Uterus (tissue), 4 donors: ENCODE results near the gene PRKAG2. TPM values are rescaled to one million over a fixed set of nuclear protein-coding genes. Genes with fewer than 3 reads are reported as not detected.

ENCODE experiments used
- DNase-seq, 2 donors: peaks; one replicate each; pipeline ENCODE4 v3.0.0-alpha.2; 2019 to 2020
- H3K27ac ChIP-seq, 2 donors: fragments of 200-600 bp; sonication (generic); 1 replicate in 1 of 2; 2 replicates in 1 of 2; pipeline ENCODE4 v1.5.1; 2016 to 2018
- H3K27me3 ChIP-seq, 2 donors: fragments of 200-600 bp; sonication (generic); one replicate each; pipeline ENCODE4 v1.5.1; 2018 to 2019; ENCODE audit warnings: control low read depth in 1 of 2
- H3K36me3 ChIP-seq, 2 donors: fragments of 200-600 bp; sonication (generic); one replicate each; pipeline ENCODE4 v1.5.1; 2019; ENCODE audit warnings: control low read depth in 1 of 2
- H3K4me1 ChIP-seq, 2 donors: fragments of 200-600 bp; sonication (generic); one replicate each; pipeline ENCODE4 v1.5.1; 2018 to 2019; ENCODE audit warnings: control low read depth in 1 of 2
- H3K4me3 ChIP-seq, 2 donors: fragments of 200-600 bp; sonication (generic); 1 replicate in 1 of 2; 2 replicates in 1 of 2; pipeline ENCODE4 v1.5.1; 2018 to 2019; ENCODE audit warnings: mild to moderate bottlenecking in 1 of 2
- H3K9me3 ChIP-seq, 2 donors: fragments of 200-600 bp; sonication (generic); one replicate each; pipeline ENCODE4 v1.5.1; 2019; ENCODE audit warnings: control low read depth in 1 of 2
- POLR2A ChIP-seq, 2 donors: fragments of 450-650 bp; IDR thresholded peaks; one replicate each; pipeline ENCODE4 v1.6.1; 2016; ENCODE audit warnings: antibody characterized with exemption in 2 of 2, mild to moderate bottlenecking in 1 of 2, moderate library complexity in 1 of 2
- intact Hi-C: fragments of 100-400 bp; cut with DNase I; formaldehyde crosslinking; loops from one replicate; pipeline ENCODE4 v1.15.1; 2023; ENCODE audit warnings: low total_unique reads
- total RNA-seq, 4 donors: library from RNA; depleted of rRNA in 3 of 4; stranded (reverse); fragments of >200 nt in 3 of 4; gene quantifications; one replicate each; pipeline versions ENCODE4 v1.1.0 to v1.2.4, GENCODE V29; 2014 to 2023
- TF ChIP-seq, protein P1 (sequence below), 4 experiments: fragments of 200-600 bp in 2 of 4; fragments of 450-650 bp in 2 of 4; sonication (generic) in 2 of 4; IDR thresholded peaks; one replicate each; pipeline ENCODE4 v1.5.1; 2016 to 2019; ENCODE audit warnings: antibody characterized with exemption in 4 of 4, mild to moderate bottlenecking in 2 of 4, moderate library complexity in 1 of 4
- donor health status: DM: yes; HTN: yes; CAD: no.

PRKAG2 gene
- total RNA-seq, 4 donors from 2014 or later = 15.1 to 66.2 (median 33.6) TPM

GRCh38 chr7:151793531-151793951 lies 83.4 kb downstream of the PRKAG2 start:
- H3K27me3 ChIP-seq = no peaks in the 10 kb centered on the region
- no peak overlapping the region for H3K27ac ChIP-seq
- TF ChIP-seq POLR2A (IDR thresholded peaks at IDR 0.05) = no peak
- TF ChIP-seq, protein P1, sequence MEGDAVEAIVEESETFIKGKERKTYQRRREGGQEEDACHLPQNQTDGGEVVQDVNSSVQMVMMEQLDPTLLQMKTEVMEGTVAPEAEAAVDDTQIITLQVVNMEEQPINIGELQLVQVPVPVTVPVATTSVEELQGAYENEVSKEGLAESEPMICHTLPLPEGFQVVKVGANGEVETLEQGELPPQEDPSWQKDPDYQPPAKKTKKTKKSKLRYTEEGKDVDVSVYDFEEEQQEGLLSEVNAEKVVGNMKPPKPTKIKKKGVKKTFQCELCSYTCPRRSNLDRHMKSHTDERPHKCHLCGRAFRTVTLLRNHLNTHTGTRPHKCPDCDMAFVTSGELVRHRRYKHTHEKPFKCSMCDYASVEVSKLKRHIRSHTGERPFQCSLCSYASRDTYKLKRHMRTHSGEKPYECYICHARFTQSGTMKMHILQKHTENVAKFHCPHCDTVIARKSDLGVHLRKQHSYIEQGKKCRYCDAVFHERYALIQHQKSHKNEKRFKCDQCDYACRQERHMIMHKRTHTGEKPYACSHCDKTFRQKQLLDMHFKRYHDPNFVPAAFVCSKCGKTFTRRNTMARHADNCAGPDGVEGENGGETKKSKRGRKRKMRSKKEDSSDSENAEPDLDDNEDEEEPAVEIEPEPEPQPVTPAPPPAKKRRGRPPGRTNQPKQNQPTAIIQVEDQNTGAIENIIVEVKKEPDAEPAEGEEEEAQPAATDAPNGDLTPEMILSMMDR (IDR thresholded peaks at IDR 0.05) = no peak
- intact Hi-C loops = no loop called here
- DNase-seq = no peak
- H3K9me3 ChIP-seq = no peaks in the 10 kb centered on the region
- no peak overlapping the region for H3K4me3 ChIP-seq
- no peaks in the 10 kb centered on the region for H3K36me3 ChIP-seq
- no peaks in the 10 kb centered on the region for H3K4me1 ChIP-seq

DNA sequence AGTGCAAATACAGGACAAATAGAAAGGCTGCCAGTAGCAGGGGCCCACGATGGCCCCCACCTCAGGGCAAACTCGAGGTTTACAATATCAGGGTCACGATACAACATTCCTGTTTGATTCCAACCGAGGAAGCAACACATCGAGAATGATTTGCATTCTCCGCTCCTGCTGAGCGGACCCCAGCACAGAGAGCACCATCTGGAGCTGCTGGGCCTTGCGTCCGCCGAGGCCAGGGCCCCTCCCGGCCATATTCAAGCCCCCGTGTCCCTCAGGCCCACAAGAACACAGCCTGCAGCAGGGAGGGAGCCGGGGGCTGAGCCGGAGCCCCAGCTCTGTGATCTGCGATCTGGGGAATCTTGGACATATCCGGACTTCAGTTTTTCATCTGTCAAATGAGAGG lies 84.3 kb downstream of the PRKAG2 start:
- Histone ChIP-seq H3K36me3 (no peaks in the 10 kb centered on the region), H3K27me3 (no peaks in the 10 kb centered on the region), H3K4me1 (no peaks in the 10 kb centered on the region), H3K9me3 (no peaks in the 10 kb centered on the region), H3K27ac (no peak overlapping the region), H3K4me3 (no peak overlapping the region)
- TF ChIP-seq, protein P1 (IDR thresholded peaks at IDR 0.05) = no peak
- no peak for TF ChIP-seq POLR2A (IDR thresholded peaks at IDR 0.05)
- intact Hi-C loops = no loop called here
- no peak for DNase-seq

DNA sequence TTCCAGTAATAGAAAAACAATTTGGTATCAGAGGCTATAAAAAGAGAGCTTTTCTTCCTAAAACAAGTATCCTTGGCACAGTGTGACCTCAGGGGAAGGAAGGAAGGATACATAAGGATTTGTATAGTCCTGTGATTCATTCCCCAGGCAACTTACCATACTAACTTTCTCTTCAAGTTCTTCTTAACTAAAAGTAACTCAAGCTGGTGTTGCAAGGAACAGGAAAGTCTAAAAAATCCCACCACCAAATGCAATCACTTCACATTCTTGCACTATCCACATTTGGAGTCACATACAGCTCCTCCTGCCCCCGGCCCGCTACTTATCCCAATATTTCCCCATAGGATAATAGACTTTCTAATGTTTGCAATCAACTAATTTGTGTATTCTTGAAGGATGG lies 84.8 kb downstream of the PRKAG2 start:
- no peak for DNase-seq
- TF ChIP-seq, protein P1 (IDR thresholded peaks at IDR 0.05) = no peak
- TF ChIP-seq POLR2A (IDR thresholded peaks at IDR 0.05) = no peak
- Histone ChIP-seq H3K4me1 (no peaks in the 10 kb centered on the region), H3K36me3 (no peaks in the 10 kb centered on the region), H3K4me3 (no peak overlapping the region), H3K27me3 (no peaks in the 10 kb centered on the region), H3K9me3 (no peaks in the 10 kb centered on the region), H3K27ac (no peak overlapping the region)
- intact Hi-C loops = no loop called here

DNA sequence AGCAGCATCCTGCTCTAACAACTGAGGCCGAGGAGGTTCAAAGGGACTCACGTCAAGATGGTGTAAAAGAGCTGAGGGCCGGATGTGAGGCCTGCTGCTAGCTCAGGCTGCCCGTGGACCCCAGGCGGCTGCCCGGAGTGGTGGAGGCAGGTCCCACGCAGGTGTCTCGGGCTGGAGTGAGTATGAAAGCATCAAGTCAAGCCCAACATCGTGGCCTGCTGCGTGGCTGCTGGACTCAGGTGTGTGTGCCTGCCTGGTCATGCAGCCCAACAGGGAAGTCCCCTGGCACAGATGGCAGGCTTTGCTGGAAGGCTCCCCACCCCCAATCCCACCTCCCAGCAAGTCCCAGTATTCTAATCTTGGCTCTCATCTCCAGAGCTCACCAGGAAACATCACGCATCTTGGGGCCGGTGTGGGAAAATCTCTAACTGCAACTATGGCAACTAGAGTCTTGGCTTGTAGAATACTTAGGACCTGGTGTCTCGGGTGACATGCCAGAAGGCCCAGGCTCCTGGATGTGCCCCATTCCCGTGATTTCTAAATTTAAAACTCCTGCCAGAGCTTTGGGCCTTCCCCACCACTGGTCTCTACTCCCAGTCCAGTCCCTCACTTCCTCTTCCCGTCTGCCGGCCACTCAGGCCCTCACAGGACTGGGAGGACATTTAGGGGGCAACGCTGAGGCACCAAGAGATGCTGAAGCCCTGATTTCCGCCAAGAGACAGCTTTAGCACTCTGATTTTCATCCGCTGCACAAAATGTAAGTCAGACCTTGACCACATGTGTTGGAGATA lies 85.9 kb downstream of the PRKAG2 start:
- Histone ChIP-seq H3K27me3 (no peaks in the 10 kb centered on the region), H3K9me3 (no peaks in the 10 kb centered on the region), H3K27ac (no peak overlapping the region), H3K36me3 (no peaks in the 10 kb centered on the region), H3K4me3 (no peak overlapping the region), H3K4me1 (no peaks in the 10 kb centered on the region)
- no peak for DNase-seq
- intact Hi-C loops = no loop called here
- TF ChIP-seq, protein P1 (IDR thresholded peaks at IDR 0.05) = no peak
- no peak for TF ChIP-seq POLR2A (IDR thresholded peaks at IDR 0.05)

- no peak for TF ChIP-seq POLR2A (IDR thresholded peaks at IDR 0.05)
- TF ChIP-seq, protein P1 (IDR thresholded peaks at IDR 0.05) = no peak
- Histone ChIP-seq H3K4me3 (no peak overlapping the region), H3K27ac (no peak overlapping the region), H3K27me3 (no peaks in the 10 kb centered on the region), H3K9me3 (no peaks in the 10 kb centered on the region), H3K36me3 (no peaks in the 10 kb centered on the region), H3K4me1 (no peaks in the 10 kb centered on the region)
- DNase-seq = no peak
- intact Hi-C loops = no loop called here
These were observed 86.7 kb downstream of the PRKAG2 start for GRCh38 chr7:151790095-151790829.
